HG02610 (cell line): ENCODE measurements around the gene FOXD4L4.
"Not testable (repeated sequence)": the region's sequence is repeated elsewhere in the genome, so short reads cannot be mapped to it uniquely, and the experiment has no call there.

Experiments
- ATAC-seq: cut with Tn5 transposase; IDR thresholded peaks from one replicate; pipeline ENCODE4 v1.9.1; 2021; ENCODE audit warnings: mild to moderate bottlenecking, moderate library complexity; ENCODE audit not compliant: unreplicated experiment

FOXD4L4 gene

GRCh38 chr9:65737096-65737564 lies at the start of gene FOXD4L4:
FOXD4L4 (plus strand) TSS chr9:65737146; CDS start chr9:65737146, 0 bp downstream.
- ATAC-seq = not testable (repeated sequence)

GRCh38 chr9:65703550-65703949 lies 33.4 kb upstream of the FOXD4L4 start:
- ATAC-seq = not testable (repeated sequence)

- not testable (repeated sequence) for ATAC-seq
Measured at GRCh38 chr9:65714445-65714844, 22.5 kb upstream of the FOXD4L4 start.

- not testable (repeated sequence) for ATAC-seq
Measured at GRCh38 chr9:65738133-65738532, 1.2 kb downstream of the FOXD4L4 start.
